ACC112 (cell line): ENCODE data around the gene PGAP3.

Experiments used
- H2AFZ ChIP-seq: fragments of 200-600 bp; sonication (generic); one replicate; pipeline ENCODE4 v1.6.0; 2017; ENCODE audit warnings: antibody characterized with exemption, low read length; ENCODE audit not compliant: unreplicated experiment
- H3K27ac ChIP-seq: fragments of 200-600 bp; sonication (generic); 2 replicates; pipeline ENCODE4 v1.5.1; 2014; ENCODE audit warnings: low read depth, mild to moderate bottlenecking, antibody characterized with exemption, low read length, moderate library complexity
- H3K27me3 ChIP-seq: fragments of 200-600 bp; sonication (generic); 2 replicates; pipeline ENCODE4 v1.6.1; 2014; ENCODE audit warnings: mild to moderate bottlenecking, antibody characterized with exemption, low read length, moderate library complexity, mixed read lengths; ENCODE audit not compliant: insufficient read depth
- H3K36me3 ChIP-seq: fragments of 200-600 bp; sonication (generic); 2 replicates; pipeline ENCODE4 v1.6.1; 2016; ENCODE audit warnings: mild to moderate bottlenecking, antibody characterized with exemption, low read length, moderate library complexity, mixed read lengths; ENCODE audit not compliant: insufficient read depth
- H3K4me1 ChIP-seq: fragments of 200-600 bp; sonication (generic); one replicate; pipeline ENCODE4 v1.6.1; 2016; ENCODE audit warnings: low read length, mixed read lengths; ENCODE audit not compliant: insufficient read depth, unreplicated experiment, control insufficient read depth
- H3K4me3 ChIP-seq: fragments of 200-600 bp; sonication (generic); 2 replicates; pipeline ENCODE4 v1.5.1; 2014; ENCODE audit warnings: mild to moderate bottlenecking, low read depth, low read length
- H3K79me2 ChIP-seq: fragments of 200-600 bp; sonication (generic); one replicate; pipeline ENCODE4 v1.6.0; 2016; ENCODE audit warnings: low read length; ENCODE audit not compliant: control insufficient read depth, unreplicated experiment, insufficient read depth

The PGAP3 gene

DNA sequence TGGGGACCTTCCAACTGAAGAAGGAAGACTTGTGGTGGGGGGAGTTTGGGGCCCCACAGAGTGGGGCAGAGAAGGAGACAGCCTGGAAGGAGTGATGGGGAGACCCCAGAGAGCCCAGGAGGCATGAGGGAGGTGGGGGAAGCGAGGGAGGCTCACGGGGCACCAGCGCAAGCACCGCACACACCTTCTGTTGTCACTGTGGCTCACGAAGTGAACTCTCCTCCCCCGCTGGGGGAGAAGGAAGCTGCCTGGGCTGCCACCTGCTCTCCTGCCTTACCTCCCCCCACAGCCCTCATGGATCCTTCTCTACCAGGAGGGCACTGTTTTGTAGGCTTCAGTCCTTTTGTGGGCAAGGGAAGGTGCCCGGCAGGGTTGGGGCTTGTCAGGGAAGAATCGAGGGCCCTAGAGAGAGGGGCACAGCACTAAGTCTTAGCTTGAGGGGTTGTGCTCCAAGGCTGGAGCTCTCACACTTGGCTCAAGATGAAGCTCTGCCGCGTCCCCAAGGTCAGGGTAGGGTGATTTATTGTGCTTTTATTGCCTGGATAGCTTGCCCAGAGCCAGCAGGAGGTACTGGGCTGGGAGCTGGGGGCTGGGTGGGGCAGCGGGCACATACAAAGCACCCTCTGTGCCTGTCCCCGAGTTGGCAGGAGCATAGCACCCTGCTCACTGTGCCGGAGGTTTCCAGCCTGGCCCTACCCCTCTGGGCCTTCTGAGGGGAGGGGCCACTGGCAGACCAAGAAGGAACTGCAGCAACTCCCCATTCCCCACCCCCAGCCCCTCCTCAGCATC lies 55.5 kb downstream of the PGAP3 start:
- H3K4me3 ChIP-seq = no peak overlapping the region
- peaks cover 23% of the 10 kb centered on the region for H3K27me3 ChIP-seq
- no peak overlapping the region for H2AFZ ChIP-seq
- no peak overlapping the region for H3K27ac ChIP-seq
- no peaks in the 10 kb centered on the region for H3K79me2 ChIP-seq
- no peaks in the 10 kb centered on the region for H3K36me3 ChIP-seq
- peaks cover 5% of the 10 kb centered on the region for H3K4me1 ChIP-seq

DNA sequence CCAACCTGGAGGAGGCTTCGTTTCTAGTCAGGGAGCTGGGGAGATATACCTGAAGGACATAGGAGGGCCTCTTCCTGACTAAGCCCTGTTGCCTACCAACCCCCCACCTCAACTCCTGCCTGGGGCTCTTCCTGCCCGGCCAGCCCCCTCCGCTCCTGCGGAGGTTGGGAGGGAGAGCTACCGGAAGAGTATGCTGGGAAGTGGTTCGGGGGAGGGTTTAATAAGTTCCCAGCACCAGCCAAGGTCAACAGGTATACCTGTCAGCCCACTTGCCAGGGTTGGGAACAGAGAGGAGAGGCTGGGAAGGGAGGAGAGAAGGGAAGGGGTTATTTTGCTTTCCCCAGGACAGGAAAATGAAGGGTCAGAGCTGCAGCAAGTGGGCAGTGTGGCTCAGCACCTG lies 56.5 kb downstream of the PGAP3 start:
- Histone ChIP-seq H3K27ac (no peak overlapping the region), H2AFZ (no peak overlapping the region), H3K36me3 (no peaks in the 10 kb centered on the region), H3K4me1 (peaks cover 8% of the 10 kb centered on the region), H3K27me3 (peaks cover 32% of the 10 kb centered on the region), H3K4me3 (no peak overlapping the region), H3K79me2 (no peaks in the 10 kb centered on the region)

DNA sequence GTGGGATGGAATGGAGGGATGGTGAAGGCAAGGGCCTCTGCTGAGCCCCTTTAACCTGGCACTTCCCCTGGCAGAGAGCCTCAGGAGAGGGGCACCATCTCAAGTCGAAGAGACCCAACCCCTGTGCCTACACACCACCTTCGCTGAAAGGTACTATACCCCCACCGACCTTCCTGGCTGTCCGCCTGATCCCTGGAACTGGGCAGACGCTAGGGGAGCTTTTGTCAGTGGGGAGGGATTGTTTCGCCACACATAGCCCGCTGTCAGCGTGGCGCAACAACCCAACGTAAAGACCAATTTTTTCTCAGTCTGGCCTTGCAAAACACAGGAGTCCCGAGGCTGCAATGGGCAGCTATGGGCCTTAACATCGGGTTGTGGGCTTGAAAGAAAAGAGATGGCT lies 58.0 kb downstream of the PGAP3 start:
- Histone ChIP-seq H2AFZ (no peak overlapping the region), H3K79me2 (no peaks in the 10 kb centered on the region), H3K4me1 (peaks cover 7% of the 10 kb centered on the region), H3K4me3 (no peak overlapping the region), H3K27me3 (peaks cover 43% of the 10 kb centered on the region), H3K36me3 (no peaks in the 10 kb centered on the region), H3K27ac (no peak overlapping the region)

DNA sequence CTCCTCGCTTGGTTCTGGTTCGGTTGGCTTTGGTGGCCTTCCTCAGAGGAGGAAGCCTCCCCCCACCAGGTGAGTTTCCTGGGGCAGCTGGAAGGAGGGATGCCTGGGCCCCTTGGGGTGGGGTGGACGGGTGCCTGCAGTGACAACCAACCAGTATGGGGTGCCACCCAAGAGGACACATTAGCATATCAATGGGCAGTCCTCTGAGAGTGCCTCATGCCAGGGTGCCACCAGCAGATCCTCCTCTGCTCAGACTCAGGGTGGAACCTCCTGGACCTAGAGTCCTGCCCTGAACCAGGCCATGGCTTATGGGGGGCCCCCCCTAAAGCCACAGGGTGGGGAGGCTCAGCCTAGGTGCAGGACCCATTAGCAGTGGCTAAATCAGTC lies 58.4 kb downstream of the PGAP3 start:
- H3K79me2 ChIP-seq = no peaks in the 10 kb centered on the region
- no peak overlapping the region for H3K4me3 ChIP-seq
- H3K27me3 ChIP-seq = peaks cover 43% of the 10 kb centered on the region
- no peaks in the 10 kb centered on the region for H3K36me3 ChIP-seq
- no peak overlapping the region for H3K27ac ChIP-seq
- H2AFZ ChIP-seq = no peak overlapping the region
- H3K4me1 ChIP-seq = peaks cover 7% of the 10 kb centered on the region

DNA sequence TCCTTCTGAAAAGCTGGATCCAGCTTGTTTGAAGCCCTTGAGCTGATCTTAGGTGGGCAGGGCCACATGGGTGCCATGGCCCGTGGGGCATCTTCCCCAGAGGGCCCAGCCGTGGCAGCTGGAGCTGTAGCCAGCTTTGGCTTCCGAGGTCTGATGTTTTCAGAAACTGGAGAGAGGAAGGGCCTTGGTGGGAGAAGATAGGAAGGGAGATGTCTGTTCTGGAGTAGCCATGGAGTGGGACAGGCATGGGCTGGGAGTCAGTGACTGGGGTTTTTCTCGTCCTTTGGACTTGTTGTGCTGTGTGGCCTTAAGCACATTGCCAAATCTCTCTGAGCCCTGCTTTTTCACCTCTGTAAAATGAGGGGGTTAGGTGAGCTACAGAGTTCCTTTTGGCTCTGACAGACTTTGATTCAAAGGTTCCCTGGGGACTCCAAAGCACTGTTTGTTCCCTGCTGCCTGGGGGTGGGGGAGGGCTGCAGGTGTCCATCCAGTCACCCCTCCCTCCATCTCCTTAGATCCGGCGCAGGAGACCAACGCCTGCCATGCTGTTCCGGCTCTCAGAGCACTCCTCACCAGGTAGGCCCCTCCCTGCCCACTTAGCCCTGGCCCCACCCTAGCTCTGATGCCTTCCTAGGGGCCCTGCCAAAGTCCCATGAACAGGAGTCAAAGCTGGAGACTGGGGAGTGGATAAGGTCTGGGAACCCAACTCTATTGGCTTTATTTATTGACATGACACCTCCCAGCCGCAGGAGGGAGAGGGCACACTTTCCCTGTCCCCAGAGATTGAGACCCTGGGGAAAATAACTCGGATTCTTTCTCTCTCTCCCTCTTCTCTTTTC lies 59.0 kb downstream of the PGAP3 start:
- Histone ChIP-seq H3K4me1 (peaks cover 7% of the 10 kb centered on the region), H3K27me3 (peaks cover 43% of the 10 kb centered on the region), H3K36me3 (no peaks in the 10 kb centered on the region), H3K4me3 (no peak overlapping the region), H3K27ac (no peak overlapping the region), H3K79me2 (no peaks in the 10 kb centered on the region), H2AFZ (no peak overlapping the region)

DNA sequence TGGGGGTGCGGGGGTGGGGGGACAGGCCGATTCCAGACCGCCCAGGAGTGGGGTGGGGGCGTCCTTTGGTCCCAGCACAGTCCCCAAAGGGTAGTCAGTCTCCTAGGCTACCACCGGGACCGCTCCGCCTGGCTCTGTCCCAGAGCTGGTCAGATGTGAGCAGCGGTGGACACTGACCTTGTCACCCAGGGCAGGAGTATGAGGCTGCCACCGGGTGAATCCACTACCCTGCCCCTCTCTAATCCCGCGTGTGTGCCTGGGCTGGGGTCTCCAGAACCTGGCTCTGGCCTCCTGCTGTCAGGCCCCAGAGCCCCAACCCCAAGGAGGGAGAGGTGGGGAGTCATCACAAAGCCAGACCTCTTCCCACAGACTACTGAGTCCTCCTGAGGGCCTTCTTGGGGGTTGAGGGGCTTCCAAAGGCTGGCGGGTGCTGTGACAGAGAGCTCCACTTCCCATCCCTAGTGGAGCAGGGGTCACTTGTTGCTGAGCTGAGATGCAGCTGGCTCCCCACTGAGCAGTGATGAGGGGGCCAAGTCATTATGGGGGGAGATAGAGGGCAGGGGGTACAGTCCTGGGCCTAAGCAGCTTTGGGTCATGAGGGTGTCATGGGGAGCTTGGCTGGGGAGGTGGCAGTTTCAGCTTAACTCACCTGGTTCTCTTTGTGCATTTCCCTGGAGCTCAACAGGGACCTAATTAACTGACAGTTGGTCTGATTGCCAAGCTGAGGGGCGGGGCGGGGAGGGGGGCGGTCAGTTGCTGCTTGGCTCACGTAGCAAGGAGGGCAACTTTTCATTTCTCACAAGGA lies 59.9 kb downstream of the PGAP3 start:
- Histone ChIP-seq H3K36me3 (no peaks in the 10 kb centered on the region), H3K27me3 (peaks cover 43% of the 10 kb centered on the region), H2AFZ (no peak overlapping the region), H3K79me2 (no peaks in the 10 kb centered on the region), H3K4me1 (peaks cover 7% of the 10 kb centered on the region), H3K27ac (no peak overlapping the region), H3K4me3 (no peak overlapping the region)

DNA sequence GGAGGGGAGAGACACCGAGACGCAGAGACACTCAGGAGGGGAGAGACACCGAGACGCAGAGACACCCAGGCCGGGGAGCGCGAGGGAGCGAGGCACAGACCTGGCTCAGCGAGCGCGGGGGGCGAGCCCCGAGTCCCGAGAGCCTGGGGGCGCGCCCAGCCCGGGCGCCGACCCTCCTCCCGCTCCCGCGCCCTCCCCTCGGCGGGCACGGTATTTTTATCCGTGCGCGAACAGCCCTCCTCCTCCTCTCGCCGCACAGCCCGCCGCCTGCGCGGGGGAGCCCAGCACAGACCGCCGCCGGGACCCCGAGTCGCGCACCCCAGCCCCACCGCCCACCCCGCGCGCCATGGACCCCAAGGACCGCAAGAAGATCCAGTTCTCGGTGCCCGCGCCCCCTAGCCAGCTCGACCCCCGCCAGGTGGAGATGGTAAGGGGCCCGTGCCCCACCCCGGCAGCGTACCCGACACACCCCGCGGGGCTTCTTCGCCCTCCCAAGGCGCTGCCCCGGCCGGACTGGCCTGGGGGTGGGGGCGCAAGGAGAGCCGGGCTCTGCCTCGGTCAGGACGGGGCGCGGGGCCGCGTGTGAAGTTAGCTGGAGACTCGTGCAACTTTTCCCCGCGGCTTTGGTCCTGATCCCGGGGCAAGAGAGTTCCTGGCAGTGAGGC lies 60.7 kb downstream of the PGAP3 start:
- H2AFZ ChIP-seq = peak overlapping the region; percentile 76
- H3K4me1 ChIP-seq = peaks cover 7% of the 10 kb centered on the region
- H3K27me3 ChIP-seq = peaks cover 43% of the 10 kb centered on the region

DNA sequence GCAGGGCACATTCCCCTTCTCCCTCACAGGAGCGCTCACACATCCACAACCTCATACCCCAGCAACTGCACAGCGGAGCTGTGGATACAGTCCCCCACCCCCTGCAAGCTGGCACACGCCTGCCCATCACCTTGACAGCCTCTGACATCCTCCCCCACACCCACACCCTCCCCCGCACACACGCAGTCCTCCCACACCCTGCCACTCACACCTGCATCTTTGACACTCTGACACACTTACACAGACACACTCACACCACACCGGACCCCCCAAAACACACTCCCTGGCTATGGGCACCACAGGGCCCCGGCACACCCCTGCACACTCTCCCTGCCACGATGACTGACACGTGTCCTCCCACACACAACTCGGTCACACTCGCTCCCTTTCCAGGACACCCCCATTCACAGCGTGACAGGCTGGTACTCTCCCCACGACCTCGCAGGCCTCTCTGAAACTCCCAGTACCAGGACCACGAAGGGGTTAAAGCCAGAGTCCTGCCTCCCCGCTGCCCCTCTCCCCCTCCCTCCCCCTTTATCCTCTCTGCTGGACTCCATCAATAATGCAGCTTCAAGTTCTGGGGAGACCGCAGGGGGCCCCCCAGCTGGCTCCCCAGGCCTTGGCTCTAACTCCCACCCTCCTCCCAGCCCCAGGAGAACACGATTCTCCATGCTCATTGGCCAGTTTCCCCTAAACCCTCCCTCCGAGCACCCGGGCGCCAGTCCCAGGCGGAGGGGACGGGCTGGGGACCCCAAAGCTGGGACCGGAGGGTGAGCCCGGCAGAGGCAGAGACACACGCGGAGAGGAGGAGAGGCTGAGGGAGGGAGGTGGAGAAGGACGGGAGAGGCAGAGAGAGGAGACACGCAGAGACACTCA lies 61.4 kb downstream of the PGAP3 start, which contains the start of gene PPP1R1B:
PPP1R1B (plus strand) TSS at position 782 of the 876 bp plus-strand sequence. CDS start 441 bp downstream, outside the sequence.
- no peak within 1 kb of the TSS for H3K27ac ChIP-seq
- no peaks in the 10 kb centered on the region for H3K36me3 ChIP-seq
- peak within 1 kb of the TSS; percentile 76 for H2AFZ ChIP-seq
- no peaks in the 10 kb centered on the region for H3K79me2 ChIP-seq
- H3K27me3 ChIP-seq = peaks cover 42% of the 10 kb centered on the region
- peaks cover 7% of the 10 kb centered on the region for H3K4me1 ChIP-seq
- H3K4me3 ChIP-seq = peak within 1 kb of the TSS; percentile 70

More for the DNA sequence above, 60.7 kb downstream of the PGAP3 start:
- peak overlapping the region; percentile 70 for H3K4me3 ChIP-seq
- H3K27ac ChIP-seq = no peak overlapping the region
- no peaks in the 10 kb centered on the region for H3K79me2 ChIP-seq
- no peaks in the 10 kb centered on the region for H3K36me3 ChIP-seq

DNA sequence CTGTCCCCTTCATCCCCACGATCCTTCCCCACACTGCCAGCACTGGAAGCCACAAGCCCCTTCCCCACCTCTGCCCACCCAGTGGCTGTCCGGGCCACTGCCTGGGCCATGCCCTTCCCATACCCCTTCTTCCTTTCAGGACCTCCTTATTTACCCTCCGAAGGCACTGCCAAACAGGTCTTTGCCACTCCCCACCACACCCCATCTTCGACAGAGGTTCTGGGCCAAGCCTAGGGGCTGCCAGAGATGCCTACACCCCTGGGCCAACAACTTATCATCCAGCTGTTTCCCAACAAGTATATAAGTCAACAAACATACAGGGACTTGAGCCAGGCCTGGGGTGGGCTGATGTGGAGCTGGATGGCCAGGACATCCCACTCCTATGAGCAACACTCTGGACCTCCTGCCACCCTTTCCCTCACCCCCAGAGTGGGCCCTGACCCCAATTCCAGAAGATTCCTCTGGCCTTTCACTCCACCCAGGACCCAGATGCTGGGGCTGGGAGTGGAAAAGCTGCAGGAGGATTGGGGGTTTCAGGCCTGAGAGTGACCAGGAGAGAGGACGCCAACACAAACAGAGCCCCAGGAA lies 62.6 kb downstream of the PGAP3 start:
- Histone ChIP-seq H2AFZ (no peak overlapping the region), H3K36me3 (no peaks in the 10 kb centered on the region), H3K4me1 (peaks cover 7% of the 10 kb centered on the region), H3K27ac (no peak overlapping the region), H3K79me2 (no peaks in the 10 kb centered on the region), H3K27me3 (peaks cover 48% of the 10 kb centered on the region), H3K4me3 (no peak overlapping the region)
